ENCODE data around the gene RASA2. TPM values are rescaled to one million over a fixed set of nuclear protein-coding genes. Genes with fewer than 3 reads are reported as not detected.

Gene RASA2
- total RNA-seq, 1 donor from 2014 or later: 42.3 TPM

DNA sequence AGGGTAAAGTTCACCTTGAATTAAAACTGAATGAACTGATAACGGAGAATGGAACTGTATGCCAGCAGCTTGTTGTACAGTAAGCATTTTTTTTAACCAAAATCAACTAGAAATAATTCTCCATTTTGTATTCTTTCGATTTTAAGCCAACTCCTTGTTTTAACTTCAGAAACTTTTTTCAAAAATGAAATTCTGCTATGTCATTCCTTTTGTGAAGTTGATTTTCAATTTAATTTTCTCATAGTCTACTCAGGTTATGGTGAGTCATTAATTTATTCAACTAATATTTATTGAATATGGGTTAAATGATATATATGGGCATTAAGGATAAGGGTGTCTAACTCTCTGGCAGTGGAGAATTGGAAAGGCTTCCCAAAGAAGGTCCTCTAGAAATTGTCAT, 53.7 kb downstream of the RASA2 start:
- no peaks in the 10 kb centered on the region for H3K27me3 Mint-ChIP-seq
- ChIA-PET CTCF (no interaction called here), POLR2A (no interaction called here)
- peaks cover 70% of the 10 kb centered on the region for H3K36me3 Mint-ChIP-seq (ENCODE audit: low read depth)
- H3K4me1 Mint-ChIP-seq: peaks cover 12% of the 10 kb centered on the region
- no peak overlapping the region for H3K4me3 Mint-ChIP-seq
- peak overlapping the region; percentile 6 for H3K27ac Mint-ChIP-seq
- peaks cover 14% of the 10 kb centered on the region for H3K9me3 Mint-ChIP-seq
- no peak for ATAC-seq (ENCODE audit: low read depth)
- no peak for DNase-seq
- intact Hi-C loops (cut with micrococcal nuclease): loop anchor here (2.0 kb wide), 1 partner anchor 14 kb away; no protein-coding TSS in a partner anchor
- TF ChIP-seq, protein P1, sequence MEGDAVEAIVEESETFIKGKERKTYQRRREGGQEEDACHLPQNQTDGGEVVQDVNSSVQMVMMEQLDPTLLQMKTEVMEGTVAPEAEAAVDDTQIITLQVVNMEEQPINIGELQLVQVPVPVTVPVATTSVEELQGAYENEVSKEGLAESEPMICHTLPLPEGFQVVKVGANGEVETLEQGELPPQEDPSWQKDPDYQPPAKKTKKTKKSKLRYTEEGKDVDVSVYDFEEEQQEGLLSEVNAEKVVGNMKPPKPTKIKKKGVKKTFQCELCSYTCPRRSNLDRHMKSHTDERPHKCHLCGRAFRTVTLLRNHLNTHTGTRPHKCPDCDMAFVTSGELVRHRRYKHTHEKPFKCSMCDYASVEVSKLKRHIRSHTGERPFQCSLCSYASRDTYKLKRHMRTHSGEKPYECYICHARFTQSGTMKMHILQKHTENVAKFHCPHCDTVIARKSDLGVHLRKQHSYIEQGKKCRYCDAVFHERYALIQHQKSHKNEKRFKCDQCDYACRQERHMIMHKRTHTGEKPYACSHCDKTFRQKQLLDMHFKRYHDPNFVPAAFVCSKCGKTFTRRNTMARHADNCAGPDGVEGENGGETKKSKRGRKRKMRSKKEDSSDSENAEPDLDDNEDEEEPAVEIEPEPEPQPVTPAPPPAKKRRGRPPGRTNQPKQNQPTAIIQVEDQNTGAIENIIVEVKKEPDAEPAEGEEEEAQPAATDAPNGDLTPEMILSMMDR (IDR thresholded peaks at IDR 0.05): no peak

DNA sequence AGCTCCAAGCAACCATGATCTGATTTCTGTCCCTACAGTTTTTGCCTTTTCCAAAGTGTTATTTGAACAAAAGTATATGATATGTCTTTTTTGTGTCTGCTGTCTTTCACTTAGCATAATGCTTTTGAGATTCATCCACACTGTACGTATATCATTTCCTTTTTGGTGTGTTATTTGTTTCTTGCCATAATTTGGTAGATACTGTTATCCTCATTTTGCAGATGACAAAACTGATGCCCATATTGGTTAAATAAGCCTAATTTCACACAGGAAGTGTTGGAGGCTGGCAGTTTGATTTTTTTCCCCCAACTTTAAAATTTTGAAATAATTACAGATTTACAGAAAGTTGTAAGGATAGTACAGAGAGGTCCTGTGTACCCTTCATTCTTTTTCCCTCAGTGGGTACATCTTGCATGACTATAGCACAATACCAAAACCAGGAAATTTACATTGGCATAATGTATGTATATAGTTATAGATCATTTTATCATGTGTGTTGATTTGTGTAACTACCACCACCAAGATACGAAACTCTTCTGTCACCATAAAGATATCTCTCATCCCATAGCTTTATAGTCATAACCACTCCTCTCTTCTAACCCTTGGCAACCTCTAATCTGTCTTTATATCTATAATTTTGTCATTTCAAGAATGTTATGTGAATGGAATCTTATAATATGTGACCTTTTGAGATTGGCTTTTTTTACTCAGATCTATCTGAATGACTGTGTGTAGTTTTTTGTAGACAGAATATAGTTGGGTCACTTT, 55.6 kb downstream of the RASA2 start:
- ChIA-PET POLR2A (no interaction called here), CTCF (no interaction called here)
- H3K36me3 Mint-ChIP-seq (ENCODE audit: low read depth): peaks cover 75% of the 10 kb centered on the region
- H3K27ac Mint-ChIP-seq: no peak overlapping the region
- peaks cover 19% of the 10 kb centered on the region for H3K4me1 Mint-ChIP-seq
- no peaks in the 10 kb centered on the region for H3K27me3 Mint-ChIP-seq
- no peak overlapping the region for H3K4me3 Mint-ChIP-seq
- intact Hi-C loops (cut with micrococcal nuclease): no loop called here
- TF ChIP-seq, protein P1 (IDR thresholded peaks at IDR 0.05): no peak
- ATAC-seq (ENCODE audit: low read depth) (no peak), DNase-seq (no peak)
- peaks cover 20% of the 10 kb centered on the region for H3K9me3 Mint-ChIP-seq

DNA sequence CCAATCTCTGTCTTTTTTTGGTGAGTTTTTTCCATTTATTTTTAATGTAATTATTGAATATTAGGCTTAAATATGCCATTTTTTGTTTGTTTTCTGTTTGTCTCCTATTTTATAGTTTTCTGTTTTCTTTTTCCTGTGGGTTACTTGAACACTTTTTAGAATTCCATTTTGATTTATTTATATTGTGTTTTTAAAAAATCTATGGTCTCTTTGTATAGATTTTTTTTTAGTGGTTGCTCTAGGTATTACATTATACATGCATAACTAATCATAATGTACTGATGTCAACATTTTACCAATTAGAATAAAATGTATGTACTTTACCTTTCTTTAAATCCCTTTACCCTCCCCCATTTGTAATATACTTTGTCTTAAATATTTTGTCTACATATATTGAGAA, 56.2 kb downstream of the RASA2 start:
- peaks cover 23% of the 10 kb centered on the region for H3K4me1 Mint-ChIP-seq
- H3K9me3 Mint-ChIP-seq: peaks cover 26% of the 10 kb centered on the region

DNA sequence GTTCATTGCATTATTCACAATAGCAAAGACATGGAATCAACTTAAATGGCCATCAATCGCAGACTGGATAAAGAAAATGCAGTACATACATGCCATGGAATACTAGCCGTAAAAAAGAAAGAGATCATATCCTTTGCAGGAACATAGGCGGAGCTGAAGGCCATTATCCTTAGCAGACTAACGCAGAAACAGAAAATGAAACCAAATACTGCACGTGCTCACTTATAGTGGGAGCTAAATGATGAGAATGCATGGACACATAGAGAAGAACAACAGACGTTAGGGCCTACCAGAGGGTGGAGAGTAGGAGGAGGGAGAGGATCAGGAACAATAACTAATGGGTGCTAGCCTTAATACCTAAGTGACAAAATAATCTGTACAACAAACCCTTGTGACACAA, 57.9 kb downstream of the RASA2 start:
- Mint-ChIP-seq H3K4me1 (peaks cover 32% of the 10 kb centered on the region), H3K36me3 (ENCODE audit: low read depth) (peaks cover 87% of the 10 kb centered on the region)
- CTCF ChIA-PET: interaction anchor here (1.2 kb wide), 1 partner anchor 16 kb away, joined by 3 read pairs; no protein-coding TSS in a partner anchor

More for the DNA sequence above, 56.2 kb downstream of the RASA2 start:
- Mint-ChIP-seq H3K4me3 (no peak overlapping the region), H3K27me3 (no peaks in the 10 kb centered on the region), H3K27ac (no peak overlapping the region), H3K36me3 (ENCODE audit: low read depth) (peaks cover 77% of the 10 kb centered on the region)
- ATAC-seq (ENCODE audit: low read depth) (no peak), DNase-seq (no peak)
- ChIA-PET POLR2A (no interaction called here), CTCF (no interaction called here)
- intact Hi-C loops (cut with micrococcal nuclease): no loop called here
- TF ChIP-seq, protein P1 (IDR thresholded peaks at IDR 0.05): no peak

DNA sequence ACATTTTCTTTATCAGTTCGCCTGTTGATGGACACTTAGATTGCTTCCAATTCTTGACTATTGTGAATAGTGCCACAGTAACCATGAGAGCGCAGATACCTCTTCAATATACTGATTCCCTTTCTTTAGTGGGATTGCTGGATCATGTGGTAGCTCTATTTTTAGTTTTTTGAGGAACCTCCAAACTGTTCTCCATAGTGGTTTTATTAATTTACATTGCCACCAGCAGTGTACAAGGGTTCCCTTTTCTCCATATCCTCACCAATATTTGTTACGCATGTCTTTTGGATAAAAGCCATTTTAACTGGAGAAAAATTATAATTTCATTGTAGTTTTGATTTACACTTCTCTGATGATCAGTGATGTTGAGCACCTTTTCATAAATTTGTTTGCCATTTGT, 59.3 kb downstream of the RASA2 start:
- Mint-ChIP-seq H3K36me3 (ENCODE audit: low read depth) (peaks cover 90% of the 10 kb centered on the region), H3K27ac (no peak overlapping the region), H3K4me1 (peaks cover 39% of the 10 kb centered on the region), H3K9me3 (peaks cover 27% of the 10 kb centered on the region), H3K27me3 (no peaks in the 10 kb centered on the region), H3K4me3 (no peak overlapping the region)
- TF ChIP-seq, protein P1 (IDR thresholded peaks at IDR 0.05): no peak
- no peak for DNase-seq
- ChIA-PET POLR2A (no interaction called here), CTCF (no interaction called here)
- no peak for ATAC-seq (ENCODE audit: low read depth)
- intact Hi-C loops (cut with micrococcal nuclease): no loop called here

More for the DNA sequence above, 57.9 kb downstream of the RASA2 start:
- Mint-ChIP-seq H3K4me3 (no peak overlapping the region), H3K27ac (peak overlapping the region; percentile 47), H3K27me3 (no peaks in the 10 kb centered on the region), H3K9me3 (peaks cover 27% of the 10 kb centered on the region)
- POLR2A ChIA-PET: interaction anchor here (1.0 kb wide), 1 partner anchor 57 kb away, joined by 3 read pairs; no protein-coding TSS in a partner anchor
- TF ChIP-seq, protein P1 (IDR thresholded peaks at IDR 0.05): no peak
- ATAC-seq (ENCODE audit: low read depth) (peak; percentile 37), DNase-seq (no peak)
- intact Hi-C loops (cut with micrococcal nuclease): no loop called here
